HEK293 (cell line): Measurements from ENCODE around the gene PHACTR1.

ENCODE experiments used
- HOXA7 ChIP-seq: sonication (generic); formaldehyde crosslinking; IDR thresholded peaks from 2 replicates; pipeline ENCODE4 v1.8.1; 2022; ENCODE audit warnings: missing genetic modification reagents, borderline replicate concordance
- OSR2 ChIP-seq: fragments of 450-650 bp; formaldehyde crosslinking; IDR thresholded peaks from 2 replicates; pipeline ENCODE4 v1.5.1; 2016; ENCODE audit warnings: missing biosample characterization, missing genetic modification characterization
- SP2 ChIP-seq: fragments of 450-650 bp; formaldehyde crosslinking; IDR thresholded peaks from 2 replicates; pipeline ENCODE4 v1.5.1; 2016; ENCODE audit warnings: missing biosample characterization, missing genetic modification characterization
- ZNF114 ChIP-seq: fragments of 450-650 bp; formaldehyde crosslinking; IDR thresholded peaks from 2 replicates; pipeline ENCODE4 v1.5.0; 2017; ENCODE audit warnings: missing biosample characterization, missing genetic modification characterization
- ZNF175 ChIP-seq: fragments of 450-650 bp; formaldehyde crosslinking; IDR thresholded peaks from 2 replicates; pipeline ENCODE4 v1.5.1; 2016; ENCODE audit warnings: missing biosample characterization, missing genetic modification characterization
- ZNF223 ChIP-seq: fragments of 450-650 bp; formaldehyde crosslinking; IDR thresholded peaks from 2 replicates; pipeline ENCODE4 v1.5.1; 2016; ENCODE audit warnings: missing biosample characterization, missing genetic modification characterization
- ZNF274 ChIP-seq, 2 experiments: fragments of 200-500 bp in 1 of 2; fragments of 450-650 bp in 1 of 2; sonication (Bioruptor generic) in 1 of 2; formaldehyde crosslinking in 1 of 2; IDR thresholded peaks; 2 replicates each; pipeline versions ENCODE4 v1.5.1 to v1.6.1; 2014 to 2016; ENCODE audit warnings: borderline replicate concordance in 1 of 2, inconsistent platforms in 1 of 2, low read length in 1 of 2, missing biosample characterization in 1 of 2, missing genetic modification characterization in 1 of 2
- ZNF350 ChIP-seq: fragments of 450-650 bp; formaldehyde crosslinking; IDR thresholded peaks from 2 replicates; pipeline ENCODE4 v1.5.0; 2017; ENCODE audit warnings: missing biosample characterization, mild to moderate bottlenecking, missing genetic modification characterization
- ZNF555 ChIP-seq: fragments of 450-650 bp; formaldehyde crosslinking; conservative IDR thresholded peaks from 2 replicates; pipeline ENCODE4 v1.5.1; 2017; ENCODE audit warnings: missing biosample characterization, mild to moderate bottlenecking, missing genetic modification characterization, inconsistent platforms
- ZNF561 ChIP-seq: fragments of 450-650 bp; IDR thresholded peaks from 2 replicates; pipeline ENCODE4 v1.5.1; 2018; ENCODE audit warnings: missing biosample characterization, missing genetic modification characterization, borderline replicate concordance
- TF ChIP-seq, protein P1 (sequence below): fragments of 450-650 bp; formaldehyde crosslinking; IDR thresholded peaks from 2 replicates; pipeline ENCODE4 v1.5.1; 2016; ENCODE audit warnings: missing biosample characterization, missing genetic modification characterization
- TF ChIP-seq, protein P2 (sequence below): fragments of 450-650 bp; formaldehyde crosslinking; IDR thresholded peaks from 2 replicates; pipeline ENCODE4 v1.5.1; 2016; ENCODE audit warnings: missing biosample characterization, missing genetic modification characterization
- TF ChIP-seq, protein P3 (sequence below): fragments of 450-650 bp; formaldehyde crosslinking; IDR thresholded peaks from 2 replicates; pipeline ENCODE4 v1.5.1; 2017; ENCODE audit warnings: missing biosample characterization, mild to moderate bottlenecking, missing genetic modification characterization, moderate library complexity

DNA sequence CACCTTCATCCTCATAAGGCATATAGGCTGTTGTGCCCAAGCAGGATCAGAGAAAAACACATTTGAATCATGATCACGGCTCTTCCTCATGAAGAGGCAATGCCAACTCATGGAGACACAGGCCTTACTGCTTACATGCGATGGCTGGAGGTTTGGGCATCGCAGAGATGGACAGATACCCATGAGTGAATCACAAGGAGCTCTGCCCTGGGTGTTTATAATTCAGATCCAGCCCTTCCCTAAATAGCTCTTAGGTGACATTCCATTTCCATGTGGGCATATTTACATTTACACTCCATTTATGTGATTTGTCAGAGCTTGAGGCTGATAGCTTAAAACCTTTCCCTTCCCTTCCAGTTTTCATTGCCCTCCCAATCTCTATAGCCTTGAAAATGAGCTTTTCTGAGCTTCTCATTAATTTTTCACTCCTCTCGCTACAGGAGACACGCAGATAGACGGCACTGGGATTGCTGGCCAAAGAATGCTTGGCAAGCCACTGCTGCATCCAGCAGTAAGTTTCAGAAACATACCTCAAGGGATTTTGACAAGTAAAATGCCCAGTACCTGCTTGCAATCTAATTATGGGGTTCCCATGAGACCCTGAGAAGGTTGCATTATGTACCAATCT lies 362.6 kb downstream of the PHACTR1 start:
- no peak for TF ChIP-seq OSR2
- TF ChIP-seq, protein P1, sequence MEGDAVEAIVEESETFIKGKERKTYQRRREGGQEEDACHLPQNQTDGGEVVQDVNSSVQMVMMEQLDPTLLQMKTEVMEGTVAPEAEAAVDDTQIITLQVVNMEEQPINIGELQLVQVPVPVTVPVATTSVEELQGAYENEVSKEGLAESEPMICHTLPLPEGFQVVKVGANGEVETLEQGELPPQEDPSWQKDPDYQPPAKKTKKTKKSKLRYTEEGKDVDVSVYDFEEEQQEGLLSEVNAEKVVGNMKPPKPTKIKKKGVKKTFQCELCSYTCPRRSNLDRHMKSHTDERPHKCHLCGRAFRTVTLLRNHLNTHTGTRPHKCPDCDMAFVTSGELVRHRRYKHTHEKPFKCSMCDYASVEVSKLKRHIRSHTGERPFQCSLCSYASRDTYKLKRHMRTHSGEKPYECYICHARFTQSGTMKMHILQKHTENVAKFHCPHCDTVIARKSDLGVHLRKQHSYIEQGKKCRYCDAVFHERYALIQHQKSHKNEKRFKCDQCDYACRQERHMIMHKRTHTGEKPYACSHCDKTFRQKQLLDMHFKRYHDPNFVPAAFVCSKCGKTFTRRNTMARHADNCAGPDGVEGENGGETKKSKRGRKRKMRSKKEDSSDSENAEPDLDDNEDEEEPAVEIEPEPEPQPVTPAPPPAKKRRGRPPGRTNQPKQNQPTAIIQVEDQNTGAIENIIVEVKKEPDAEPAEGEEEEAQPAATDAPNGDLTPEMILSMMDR (tag by site-specific recombination): no peak
- no peak for TF ChIP-seq ZNF350 (tag by site-specific recombination)
- TF ChIP-seq, protein P2, sequence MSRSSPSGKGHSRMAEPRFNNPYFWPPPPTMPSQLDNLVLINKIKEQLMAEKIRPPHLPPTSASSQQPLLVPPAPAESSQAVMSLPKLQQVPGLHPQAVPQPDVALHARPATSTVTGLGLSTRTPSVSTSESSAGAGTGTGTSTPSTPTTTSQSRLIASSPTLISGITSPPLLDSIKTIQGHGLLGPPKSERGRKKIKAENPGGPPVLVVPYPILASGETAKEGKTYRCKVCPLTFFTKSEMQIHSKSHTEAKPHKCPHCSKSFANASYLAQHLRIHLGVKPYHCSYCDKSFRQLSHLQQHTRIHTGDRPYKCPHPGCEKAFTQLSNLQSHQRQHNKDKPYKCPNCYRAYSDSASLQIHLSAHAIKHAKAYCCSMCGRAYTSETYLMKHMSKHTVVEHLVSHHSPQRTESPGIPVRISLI (tag by site-specific recombination): no peak
- no peak for TF ChIP-seq HOXA7 (CRISPR knock-in tag)
- no peak for TF ChIP-seq ZNF561 (tag by site-specific recombination)
- no peak for TF ChIP-seq ZNF114
- TF ChIP-seq SP2: no peak
- TF ChIP-seq, protein P3, sequence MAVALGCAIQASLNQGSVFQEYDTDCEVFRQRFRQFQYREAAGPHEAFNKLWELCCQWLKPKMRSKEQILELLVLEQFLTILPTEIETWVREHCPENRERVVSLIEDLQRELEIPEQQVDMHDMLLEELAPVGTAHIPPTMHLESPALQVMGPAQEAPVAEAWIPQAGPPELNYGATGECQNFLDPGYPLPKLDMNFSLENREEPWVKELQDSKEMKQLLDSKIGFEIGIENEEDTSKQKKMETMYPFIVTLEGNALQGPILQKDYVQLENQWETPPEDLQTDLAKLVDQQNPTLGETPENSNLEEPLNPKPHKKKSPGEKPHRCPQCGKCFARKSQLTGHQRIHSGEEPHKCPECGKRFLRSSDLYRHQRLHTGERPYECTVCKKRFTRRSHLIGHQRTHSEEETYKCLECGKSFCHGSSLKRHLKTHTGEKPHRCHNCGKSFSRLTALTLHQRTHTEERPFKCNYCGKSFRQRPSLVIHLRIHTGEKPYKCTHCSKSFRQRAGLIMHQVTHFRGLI (tag by site-specific recombination): no peak
- TF ChIP-seq ZNF555: no peak
- TF ChIP-seq ZNF274 (IDR thresholded peaks at IDR 0.05; ENCODE audit: low read length): no peak
- no peak for TF ChIP-seq ZNF274 (tag by site-specific recombination; IDR thresholded peaks at IDR 0.05; ENCODE audit: borderline replicate concordance)
- TF ChIP-seq ZNF175 (tag by site-specific recombination): no peak
- TF ChIP-seq ZNF223 (tag by site-specific recombination): no peak
